Measurements from ENCODE around the gene TNFRSF11A. TPM values are rescaled to one million over a fixed set of nuclear protein-coding genes. Genes with fewer than 3 reads are reported as not detected.

Gene TNFRSF11A
- total and polyA plus RNA-seq, 9 donors = 2.0 to 3.8 (median 2.9) TPM

DNA sequence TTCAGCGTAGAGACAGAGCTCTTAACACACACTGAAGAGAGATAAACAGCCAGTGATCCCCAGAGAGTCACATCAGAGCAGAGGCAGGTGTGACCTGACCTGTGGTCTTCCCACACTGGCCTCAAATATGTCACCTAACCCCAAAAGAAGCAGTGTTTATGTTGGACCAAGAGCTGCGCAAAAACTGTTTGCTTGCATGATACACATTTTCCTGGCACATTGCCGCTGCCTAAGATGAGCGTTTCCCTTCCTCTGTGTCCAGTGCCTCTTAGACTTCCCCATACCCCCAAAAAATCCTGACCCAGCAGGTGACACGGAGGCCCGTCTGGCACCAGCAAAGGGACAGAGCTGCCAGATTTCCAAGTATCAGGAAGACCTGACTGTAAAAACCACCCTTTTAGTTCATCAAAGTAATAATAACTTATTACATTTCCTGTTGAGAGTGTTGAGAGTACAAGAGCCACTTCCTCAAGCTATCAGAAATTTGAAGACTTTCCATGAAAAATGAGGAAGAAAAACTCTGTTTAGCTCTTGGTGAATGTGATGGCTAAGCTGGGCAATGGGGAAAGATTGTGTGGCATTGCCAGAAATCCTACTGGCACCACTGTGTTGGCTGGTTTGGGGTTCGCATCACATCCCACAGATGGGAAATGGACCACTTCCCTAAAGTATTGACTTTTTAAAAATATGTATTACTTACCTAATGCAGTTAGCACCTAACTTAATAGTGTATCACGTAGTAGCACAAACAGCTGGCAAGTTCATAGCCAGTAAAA is 6.7 kb downstream of the TNFRSF11A start:
- Histone ChIP-seq H3K4me3 (ENCODE audit: low read length) (no peak overlapping the region), H3K36me3 (ENCODE audit: control insufficient read depth, insufficient read depth, low read length) (no peaks in the 10 kb centered on the region), H3K27ac (ENCODE audit: low read length) (no peak overlapping the region), H3K27me3 (ENCODE audit: control insufficient read depth, insufficient read depth, low read length) (peaks cover 35% of the 10 kb centered on the region), H3K4me1 (ENCODE audit: control insufficient read depth, insufficient read depth, low read length) (peaks cover 9% of the 10 kb centered on the region), H3K9me3 (replicated peaks; ENCODE audit: control insufficient read depth, low read depth, low read length) (no peaks in the 10 kb centered on the region)
- peak; percentile 79 for DNase-seq
- WGBS (ENCODE audit: insufficient coverage) = 70% methylated on average over 5 of the region's 8 CpGs

DNA sequence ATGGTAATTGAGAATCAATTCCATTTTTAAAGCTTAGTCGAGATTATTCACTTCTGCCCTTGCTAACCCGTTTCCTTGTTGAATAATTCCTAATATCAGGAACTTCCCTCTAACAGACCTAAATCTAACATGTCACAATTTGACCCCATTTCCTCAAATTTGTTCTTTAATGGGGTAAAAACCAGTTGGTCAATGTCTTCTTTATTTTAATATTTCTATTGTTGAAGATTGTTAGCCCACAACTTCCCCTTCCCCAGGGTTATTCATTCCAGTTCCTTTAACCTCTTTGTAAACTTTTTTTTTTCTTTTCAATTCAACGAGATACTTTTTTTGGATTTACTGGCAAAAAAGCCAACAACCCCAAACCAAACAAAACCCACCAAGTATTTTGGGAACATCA is 7.3 kb downstream of the TNFRSF11A start:
- Histone ChIP-seq H3K27me3 (ENCODE audit: control insufficient read depth, insufficient read depth, low read length) (peaks cover 30% of the 10 kb centered on the region), H3K9me3 (replicated peaks; ENCODE audit: control insufficient read depth, low read depth, low read length) (no peaks in the 10 kb centered on the region), H3K27ac (ENCODE audit: low read length) (no peak overlapping the region), H3K4me3 (ENCODE audit: low read length) (no peak overlapping the region), H3K36me3 (ENCODE audit: control insufficient read depth, insufficient read depth, low read length) (no peaks in the 10 kb centered on the region), H3K4me1 (ENCODE audit: control insufficient read depth, insufficient read depth, low read length) (peaks cover 9% of the 10 kb centered on the region)
- DNase-seq = peak; percentile 25
- 100% methylated on average over 1 of the region's 3 CpGs for WGBS (ENCODE audit: insufficient coverage)

DNA sequence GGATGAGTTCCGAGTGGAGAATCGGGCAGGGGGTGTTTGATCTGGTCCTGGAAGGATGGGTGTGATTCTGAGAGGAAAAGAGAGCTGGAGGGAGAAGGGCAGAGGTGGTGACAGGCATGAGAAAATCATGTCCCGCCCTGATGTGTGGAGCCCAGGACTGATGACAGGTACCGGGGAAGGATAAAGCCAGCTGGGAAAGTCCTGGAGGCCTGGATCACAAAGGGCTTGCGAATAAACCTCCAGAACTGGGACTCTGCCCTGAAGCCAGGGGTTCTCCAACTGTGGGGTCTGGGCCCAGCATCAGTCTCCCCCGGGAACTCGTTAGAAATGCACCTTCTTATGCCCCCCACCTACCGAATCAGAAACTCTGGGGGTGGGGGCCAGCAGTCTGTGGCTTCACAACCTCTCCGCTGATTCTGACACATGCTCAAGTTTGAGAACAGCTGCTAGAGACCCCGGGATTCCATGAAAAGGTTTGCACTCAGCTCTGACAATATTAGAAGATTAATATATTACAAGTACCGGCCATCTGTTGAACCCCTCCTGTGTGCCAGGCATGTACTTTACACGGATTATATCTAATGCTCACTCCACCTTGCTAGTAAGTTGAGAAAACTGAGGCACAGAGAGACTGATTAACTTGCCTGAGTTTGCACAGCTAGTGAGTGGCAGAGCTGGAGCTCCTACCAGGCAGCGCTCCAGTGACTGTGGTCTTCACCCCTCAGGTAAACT is 8.0 kb downstream of the TNFRSF11A start:
- Histone ChIP-seq H3K36me3 (ENCODE audit: control insufficient read depth, insufficient read depth, low read length) (no peaks in the 10 kb centered on the region), H3K27me3 (ENCODE audit: control insufficient read depth, insufficient read depth, low read length) (peaks cover 25% of the 10 kb centered on the region)

DNA sequence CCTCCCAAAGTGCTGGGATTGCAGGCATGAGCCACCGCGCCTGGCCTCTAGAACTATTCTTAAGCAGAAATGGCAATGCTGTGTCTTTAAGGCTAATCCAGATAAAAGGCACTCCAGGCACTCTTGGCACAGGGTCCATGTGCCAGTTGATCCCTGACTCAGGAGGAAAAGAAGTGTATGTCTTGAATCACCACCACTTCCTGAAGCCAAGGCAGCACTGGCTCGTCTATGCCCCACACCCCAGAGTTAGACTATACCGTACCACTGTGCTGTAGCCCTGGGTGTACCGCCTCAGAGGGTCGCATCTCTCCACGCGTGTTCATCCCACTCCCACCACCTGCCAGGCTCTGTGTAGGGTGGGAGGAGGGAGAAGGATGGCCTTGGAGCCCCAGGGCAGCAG is 9.0 kb downstream of the TNFRSF11A start:
- 90% methylated on average over 2 of the region's 8 CpGs for WGBS (ENCODE audit: insufficient coverage)
- H3K27ac ChIP-seq (ENCODE audit: low read length) = no peak overlapping the region
- peaks cover 9% of the 10 kb centered on the region for H3K4me1 ChIP-seq (ENCODE audit: control insufficient read depth, insufficient read depth, low read length)
- H3K27me3 ChIP-seq (ENCODE audit: control insufficient read depth, insufficient read depth, low read length) = peaks cover 22% of the 10 kb centered on the region
- DNase-seq = no peak
- H3K36me3 ChIP-seq (ENCODE audit: control insufficient read depth, insufficient read depth, low read length) = no peaks in the 10 kb centered on the region
- H3K4me3 ChIP-seq (ENCODE audit: low read length) = no peak overlapping the region
- no peaks in the 10 kb centered on the region for H3K9me3 ChIP-seq (replicated peaks; ENCODE audit: control insufficient read depth, low read depth, low read length)

More for the DNA sequence above, 8.0 kb downstream of the TNFRSF11A start:
- peaks cover 9% of the 10 kb centered on the region for H3K4me1 ChIP-seq (ENCODE audit: control insufficient read depth, insufficient read depth, low read length)
- no peak overlapping the region for H3K4me3 ChIP-seq (ENCODE audit: low read length)
- 81% methylated on average over 6 of the region's 13 CpGs for WGBS (ENCODE audit: insufficient coverage)
- no peaks in the 10 kb centered on the region for H3K9me3 ChIP-seq (replicated peaks; ENCODE audit: control insufficient read depth, low read depth, low read length)
- H3K27ac ChIP-seq (ENCODE audit: low read length) = no peak overlapping the region
- DNase-seq = no peak

DNA sequence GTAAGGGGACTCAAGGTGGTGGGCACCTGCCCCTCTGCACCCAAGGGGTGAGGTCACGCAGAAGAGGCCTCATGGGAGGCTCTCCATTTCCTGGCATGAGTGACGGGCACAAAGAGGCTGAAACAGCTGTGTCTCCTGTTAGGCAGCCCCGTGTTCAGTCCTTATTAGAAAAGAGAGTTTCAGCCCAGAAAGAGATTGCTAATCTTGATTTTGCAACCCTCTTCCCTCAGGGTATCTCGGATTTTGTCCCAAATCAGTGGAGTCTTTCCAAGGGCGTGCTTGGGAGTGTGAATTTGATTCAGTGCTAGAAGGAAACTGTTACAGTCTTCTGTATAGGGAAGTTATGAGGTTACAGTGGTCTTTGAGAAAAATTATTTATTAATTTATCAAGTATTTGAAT is 10.4 kb downstream of the TNFRSF11A start:
- H3K9me3 ChIP-seq (replicated peaks; ENCODE audit: control insufficient read depth, low read depth, low read length) = no peaks in the 10 kb centered on the region
- peaks cover 11% of the 10 kb centered on the region for H3K27me3 ChIP-seq (ENCODE audit: control insufficient read depth, insufficient read depth, low read length)
- no peaks in the 10 kb centered on the region for H3K4me1 ChIP-seq (ENCODE audit: control insufficient read depth, insufficient read depth, low read length)
- H3K36me3 ChIP-seq (ENCODE audit: control insufficient read depth, insufficient read depth, low read length) = no peaks in the 10 kb centered on the region
- no peak overlapping the region for H3K27ac ChIP-seq (ENCODE audit: low read length)
- no CpG with 5 or more reads among the region's 5 CpGs for WGBS (ENCODE audit: insufficient coverage)
- H3K4me3 ChIP-seq (ENCODE audit: low read length) = no peak overlapping the region
- no peak for DNase-seq

DNA sequence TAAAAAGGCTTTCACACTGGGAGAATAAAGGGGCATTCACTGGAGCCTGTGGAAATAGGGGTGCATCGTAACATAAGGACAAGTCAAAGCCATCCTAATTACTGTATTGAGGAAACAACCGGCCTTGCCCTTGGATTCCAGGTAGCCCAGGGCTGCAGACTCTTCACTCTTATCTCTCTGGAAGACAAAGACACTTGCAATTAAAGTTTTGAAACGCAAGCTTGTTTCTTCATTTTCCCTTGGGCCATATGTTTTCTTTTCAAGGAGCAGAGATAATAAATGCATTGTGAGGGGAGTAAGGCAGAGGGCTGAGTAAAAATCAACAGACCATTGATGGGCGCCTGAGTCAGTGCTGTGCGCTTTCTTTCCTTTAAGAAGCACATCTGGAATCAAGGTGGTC is 11.5 kb downstream of the TNFRSF11A start:
- 68% methylated on average over 4 of the region's 5 CpGs for WGBS (ENCODE audit: insufficient coverage)
- Histone ChIP-seq H3K27ac (ENCODE audit: low read length) (no peak overlapping the region), H3K36me3 (ENCODE audit: control insufficient read depth, insufficient read depth, low read length) (no peaks in the 10 kb centered on the region), H3K4me1 (ENCODE audit: control insufficient read depth, insufficient read depth, low read length) (no peaks in the 10 kb centered on the region), H3K9me3 (replicated peaks; ENCODE audit: control insufficient read depth, low read depth, low read length) (no peaks in the 10 kb centered on the region), H3K27me3 (ENCODE audit: control insufficient read depth, insufficient read depth, low read length) (peaks cover 10% of the 10 kb centered on the region), H3K4me3 (ENCODE audit: low read length) (no peak overlapping the region)
- DNase-seq = no peak

DNA sequence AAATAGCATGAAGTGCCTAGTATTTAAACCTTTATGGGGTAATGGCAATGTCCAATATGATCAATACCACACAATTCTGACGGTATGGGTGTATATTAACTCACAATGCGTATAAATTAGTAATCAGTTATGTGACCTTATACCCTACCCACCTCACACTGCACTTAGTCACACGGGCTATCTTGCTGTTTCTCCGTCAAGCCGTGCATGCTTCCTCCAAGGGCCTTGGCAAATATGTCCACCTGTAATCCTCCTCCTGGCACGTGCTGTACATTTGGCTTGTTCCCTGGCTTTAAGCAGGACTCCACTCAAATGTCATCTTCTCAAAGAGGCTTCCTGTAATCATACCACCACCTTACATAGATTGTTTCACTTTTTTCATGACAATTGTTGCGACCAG is 12.2 kb downstream of the TNFRSF11A start:
- no peak for DNase-seq
- no peaks in the 10 kb centered on the region for H3K36me3 ChIP-seq (ENCODE audit: control insufficient read depth, insufficient read depth, low read length)
- no peaks in the 10 kb centered on the region for H3K9me3 ChIP-seq (replicated peaks; ENCODE audit: control insufficient read depth, low read depth, low read length)
- H3K27ac ChIP-seq (ENCODE audit: low read length) = no peak overlapping the region
- H3K4me1 ChIP-seq (ENCODE audit: control insufficient read depth, insufficient read depth, low read length) = no peaks in the 10 kb centered on the region
- H3K27me3 ChIP-seq (ENCODE audit: control insufficient read depth, insufficient read depth, low read length) = peaks cover 10% of the 10 kb centered on the region
- WGBS (ENCODE audit: insufficient coverage) = 72% methylated on average over 4 of the region's 7 CpGs
- H3K4me3 ChIP-seq (ENCODE audit: low read length) = no peak overlapping the region

DNA sequence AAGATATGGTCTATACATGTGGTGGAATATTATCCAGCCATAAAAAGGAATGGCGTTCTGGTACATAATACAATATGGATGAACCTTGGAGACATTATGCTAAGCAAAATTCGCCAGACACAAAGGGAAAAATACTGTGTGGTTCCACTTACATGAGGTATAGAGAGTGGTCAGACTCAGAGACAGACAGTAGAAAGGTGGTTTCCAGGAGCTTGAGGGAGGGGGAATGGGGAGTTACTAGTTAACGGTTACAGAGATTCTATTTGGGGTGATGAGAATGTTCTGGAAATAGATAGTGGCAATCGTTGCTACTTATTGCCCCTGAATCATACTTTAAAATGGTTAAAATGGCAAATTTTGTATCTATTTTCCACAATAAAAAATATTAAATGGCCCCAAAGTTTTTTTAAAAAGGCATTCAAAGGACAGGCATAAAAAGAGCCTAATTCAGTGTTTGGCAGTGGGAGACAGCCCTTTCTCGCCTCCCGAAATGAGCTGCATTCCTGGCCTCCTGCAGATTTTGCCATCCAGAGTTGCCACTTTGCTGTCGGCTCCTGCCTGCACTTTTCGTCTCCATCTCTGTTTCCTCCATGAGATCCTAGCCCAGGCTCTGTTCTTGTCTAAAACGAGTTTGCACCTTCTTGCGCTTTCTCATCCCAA is 13.5 kb downstream of the TNFRSF11A start:
- DNase-seq = no peak
- WGBS (ENCODE audit: insufficient coverage) = 68% methylated on average over 8 of the region's 10 CpGs
- no peak overlapping the region for H3K27ac ChIP-seq (ENCODE audit: low read length)
- H3K36me3 ChIP-seq (ENCODE audit: control insufficient read depth, insufficient read depth, low read length) = no peaks in the 10 kb centered on the region
- peaks cover 5% of the 10 kb centered on the region for H3K27me3 ChIP-seq (ENCODE audit: control insufficient read depth, insufficient read depth, low read length)
- H3K4me1 ChIP-seq (ENCODE audit: control insufficient read depth, insufficient read depth, low read length) = no peaks in the 10 kb centered on the region
- H3K4me3 ChIP-seq (ENCODE audit: low read length) = no peak overlapping the region
- H3K9me3 ChIP-seq (replicated peaks; ENCODE audit: control insufficient read depth, low read depth, low read length) = no peaks in the 10 kb centered on the region

DNA sequence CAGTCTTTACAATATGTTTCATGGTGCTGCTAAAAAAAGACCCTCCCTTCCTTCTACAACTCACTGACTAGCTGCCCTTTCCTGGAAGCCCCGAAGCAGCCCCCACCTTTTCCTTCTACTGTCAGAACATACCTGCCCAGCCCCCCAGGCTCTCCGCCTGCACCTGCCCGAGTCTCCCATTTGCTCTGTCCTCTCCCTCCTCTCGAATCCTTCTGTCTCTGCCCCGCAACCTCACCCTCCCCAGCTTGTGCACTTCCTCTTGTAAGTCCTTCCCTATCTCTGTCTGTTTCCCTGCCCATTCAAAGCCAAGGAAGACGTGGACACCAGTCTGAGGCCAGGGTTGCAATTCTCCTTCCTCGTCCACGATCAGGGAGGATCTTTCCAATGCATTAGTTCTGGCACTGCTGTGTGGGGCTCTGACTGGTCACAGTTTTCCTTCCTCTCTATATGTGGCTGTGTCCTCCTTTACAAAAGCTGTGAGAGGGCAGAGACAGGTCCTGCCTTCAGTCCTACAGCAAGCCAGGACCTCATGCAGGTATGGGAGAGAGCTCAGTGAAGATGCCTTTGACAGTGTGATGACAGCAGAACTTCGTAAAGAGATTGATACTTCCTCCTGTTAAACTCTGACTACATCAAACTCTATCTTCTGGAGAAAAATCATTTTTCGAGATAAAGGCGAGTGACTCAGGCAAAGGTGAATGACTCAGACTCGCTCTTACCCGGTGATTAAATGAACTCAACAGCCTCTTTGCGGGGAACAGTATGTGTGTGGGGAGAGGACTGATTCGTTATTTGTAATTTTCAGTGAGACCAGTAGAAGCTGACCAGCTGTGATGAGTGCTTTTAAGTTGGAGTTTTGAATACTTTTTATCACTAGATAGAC is 14.2 kb downstream of the TNFRSF11A start:
- no peak overlapping the region for H3K4me3 ChIP-seq (ENCODE audit: low read length)
- H3K9me3 ChIP-seq (replicated peaks; ENCODE audit: control insufficient read depth, low read depth, low read length) = no peaks in the 10 kb centered on the region
- no peak overlapping the region for H3K27ac ChIP-seq (ENCODE audit: low read length)
- no peaks in the 10 kb centered on the region for H3K4me1 ChIP-seq (ENCODE audit: control insufficient read depth, insufficient read depth, low read length)
- peak; percentile 33 for DNase-seq
- peaks cover 5% of the 10 kb centered on the region for H3K27me3 ChIP-seq (ENCODE audit: control insufficient read depth, insufficient read depth, low read length)
- no peaks in the 10 kb centered on the region for H3K36me3 ChIP-seq (ENCODE audit: control insufficient read depth, insufficient read depth, low read length)
- 59% methylated on average over 13 of the region's 15 CpGs for WGBS (ENCODE audit: insufficient coverage)
